WTC11 (cell line): Measurements from ENCODE around the gene CADM2. TPM values are rescaled to one million over a fixed set of nuclear protein-coding genes. Genes with fewer than 3 reads are reported as not detected.

Experiments used
- ATAC-seq: fragments of 200-7000 bp; cut with Tn5 transposase; 2 replicates; pipeline ENCODE4 v1.10.0; 2021; ENCODE audit warnings: mild to moderate bottlenecking, moderate library complexity
- CTCF ChIA-PET: fragments of 300-600 bp; sonication (Branson Sonifier 250); formaldehyde crosslinking; loops from one replicate; lab custom pipeline; 2021; ENCODE audit warnings: antibody characterized with exemption; lab: Charles Lee
- POLR2A ChIA-PET: fragments of 350-600 bp; sonication (Branson Sonifier 250); formaldehyde crosslinking; loops from one replicate; lab custom pipeline; 2021; ENCODE audit warnings: antibody characterized with exemption; lab: Charles Lee
- DNase-seq: peaks from one replicate; pipeline ENCODE4 v3.0.0; 2021; ENCODE audit warnings: low spot score
- H3K27ac Mint-ChIP-seq: 2 replicates; pipeline ENCODE4 v1.8.0; 2021; ENCODE audit warnings: mixed read lengths
- H3K27me3 Mint-ChIP-seq: 2 replicates; pipeline ENCODE4 v1.8.0; 2021; ENCODE audit warnings: low read depth, mild to moderate bottlenecking, moderate library complexity, mixed read lengths
- H3K36me3 Mint-ChIP-seq: 2 replicates; pipeline ENCODE4 v1.8.0; 2021; ENCODE audit warnings: mixed read lengths
- H3K4me1 Mint-ChIP-seq: 2 replicates; pipeline ENCODE4 v1.8.0; 2022; ENCODE audit warnings: mixed read lengths
- H3K4me3 Mint-ChIP-seq: 2 replicates; pipeline ENCODE4 v1.8.0; 2021; ENCODE audit warnings: mild to moderate bottlenecking, moderate library complexity, mixed read lengths
- H3K9me3 Mint-ChIP-seq: 2 replicates; pipeline ENCODE4 v1.8.0; 2021; ENCODE audit warnings: mixed read lengths
- CBFB ChIP-seq: sonication (generic); formaldehyde crosslinking; IDR thresholded peaks from 2 replicates; pipeline ENCODE4 v1.8.1; 2022; ENCODE audit warnings: mild to moderate bottlenecking, low read depth, missing genetic modification reagents
- ELF4 ChIP-seq: sonication (generic); formaldehyde crosslinking; IDR thresholded peaks from 2 replicates; pipeline ENCODE4 v1.8.1; 2022; ENCODE audit warnings: low read depth, mild to moderate bottlenecking, moderate library complexity, missing genetic modification reagents
- ETV6 ChIP-seq: sonication (generic); formaldehyde crosslinking; IDR thresholded peaks from 2 replicates; pipeline ENCODE4 v1.8.1; 2022; ENCODE audit warnings: mild to moderate bottlenecking, missing genetic modification reagents
- FOXK1 ChIP-seq: sonication (generic); formaldehyde crosslinking; IDR thresholded peaks from 2 replicates; pipeline ENCODE4 v1.8.0; 2022; ENCODE audit warnings: mild to moderate bottlenecking, moderate library complexity, missing genetic modification reagents
- HMGA2 ChIP-seq: fragments of 250-450 bp; sonication (Bioruptor Pico); IDR thresholded peaks from 2 replicates; pipeline ENCODE4 v1.4.0; 2021; ENCODE audit warnings: mild to moderate bottlenecking, moderate library complexity
- JUN ChIP-seq: sonication (generic); formaldehyde crosslinking; IDR thresholded peaks from 2 replicates; pipeline ENCODE4 v1.8.0; 2023; ENCODE audit warnings: mild to moderate bottlenecking, missing genetic modification reagents
- KAT7 ChIP-seq: sonication (generic); formaldehyde crosslinking; IDR thresholded peaks from 2 replicates; pipeline ENCODE4 v1.8.1; 2023; ENCODE audit warnings: missing genetic modification reagents, mild to moderate bottlenecking, borderline replicate concordance
- NR2C2 ChIP-seq: sonication (generic); formaldehyde crosslinking; IDR thresholded peaks from 2 replicates; pipeline ENCODE4 v1.8.0; 2022; ENCODE audit warnings: mild to moderate bottlenecking, missing genetic modification reagents
- PRRX2 ChIP-seq: fragments of 250-450 bp; sonication (Bioruptor Pico); IDR thresholded peaks from 2 replicates; pipeline ENCODE4 v1.8.0; 2021; ENCODE audit warnings: mild to moderate bottlenecking
- SMAD3 ChIP-seq: sonication (generic); formaldehyde crosslinking; IDR thresholded peaks from 2 replicates; pipeline ENCODE4 v1.8.0; 2022; ENCODE audit warnings: missing genetic modification reagents, mild to moderate bottlenecking, borderline replicate concordance
- SMAD4 ChIP-seq: sonication (generic); formaldehyde crosslinking; IDR thresholded peaks from 2 replicates; pipeline ENCODE4 v1.8.0; 2022; ENCODE audit warnings: mild to moderate bottlenecking, missing genetic modification reagents
- TEAD4 ChIP-seq: sonication (generic); formaldehyde crosslinking; IDR thresholded peaks from 2 replicates; pipeline ENCODE4 v1.8.0; 2022; ENCODE audit warnings: mild to moderate bottlenecking, missing genetic modification reagents
- ZNF263 ChIP-seq: sonication (generic); formaldehyde crosslinking; IDR thresholded peaks from 2 replicates; pipeline ENCODE4 v1.8.1; 2022; ENCODE audit warnings: low read depth, mild to moderate bottlenecking, moderate library complexity, missing genetic modification reagents
- ZNF317 ChIP-seq: sonication (generic); formaldehyde crosslinking; IDR thresholded peaks from 2 replicates; pipeline ENCODE4 v1.8.1; 2023; ENCODE audit warnings: low read depth, mild to moderate bottlenecking, moderate library complexity, missing genetic modification reagents, borderline replicate concordance
- total RNA-seq: library from RNA; stranded (reverse); gene quantifications from 3 replicates; pipeline ENCODE4 v1.2.3, GENCODE V29; 2021
- TF ChIP-seq, protein P1 (sequence below): fragments of 250-450 bp; sonication (Bioruptor Pico); conservative IDR thresholded peaks from 2 replicates; pipeline ENCODE4 v1.9.0; 2021; ENCODE audit warnings: mild to moderate bottlenecking
- TF ChIP-seq, protein P2 (sequence below): sonication (generic); formaldehyde crosslinking; IDR thresholded peaks from 2 replicates; pipeline ENCODE4 v1.8.1; 2022; ENCODE audit warnings: mild to moderate bottlenecking, missing genetic modification reagents, moderate library complexity, borderline replicate concordance
- TF ChIP-seq, protein P3 (sequence below): sonication (generic); formaldehyde crosslinking; IDR thresholded peaks from 2 replicates; pipeline ENCODE4 v1.8.1; 2023; ENCODE audit warnings: mild to moderate bottlenecking, missing genetic modification reagents
- TF ChIP-seq, protein P4 (sequence below): fragments of 250-450 bp; sonication (Bioruptor Pico); IDR thresholded peaks from 2 replicates; pipeline ENCODE4 v2.1.2; 2022; ENCODE audit warnings: mild to moderate bottlenecking, moderate library complexity
- TF ChIP-seq, protein P5 (sequence below): sonication (generic); formaldehyde crosslinking; conservative IDR thresholded peaks from 2 replicates; pipeline ENCODE4 v1.8.1; 2023; ENCODE audit warnings: mild to moderate bottlenecking, low read depth, missing genetic modification reagents, moderate library complexity
- TF ChIP-seq, protein P6 (sequence below): sonication (generic); formaldehyde crosslinking; IDR thresholded peaks from 2 replicates; pipeline ENCODE4 v1.8.1; 2023; ENCODE audit warnings: mild to moderate bottlenecking, missing genetic modification reagents, moderate library complexity
- TF ChIP-seq, protein P7 (sequence below): sonication (generic); formaldehyde crosslinking; IDR thresholded peaks from 2 replicates; pipeline ENCODE4 v1.8.0; 2022; ENCODE audit warnings: mild to moderate bottlenecking, missing genetic modification reagents

Gene CADM2
- total RNA-seq, 1 experiment from 2014 or later = 18.8 TPM

DNA sequence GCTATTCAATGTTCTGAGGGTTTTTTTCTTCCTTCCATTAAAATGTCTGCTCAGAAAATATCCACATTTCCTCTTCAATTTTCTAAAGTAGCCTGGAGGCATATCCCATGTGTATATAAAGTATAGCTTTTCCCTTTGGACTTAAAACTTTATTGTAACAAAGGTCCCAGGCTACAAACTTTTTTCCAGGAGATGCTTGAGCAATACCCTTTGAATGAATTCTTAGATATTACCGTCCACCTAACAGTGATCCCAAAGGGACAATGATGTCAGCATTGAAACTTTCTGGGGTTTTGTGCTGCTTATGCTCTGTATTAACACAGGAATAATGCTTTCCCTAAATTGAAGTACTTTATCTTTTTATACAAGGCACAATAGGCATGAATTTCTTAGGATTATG lies 525.2 kb downstream of the CADM2 start:
- TF ChIP-seq ZNF317 (CRISPR knock-in tag) = no peak
- TF ChIP-seq, protein P1, sequence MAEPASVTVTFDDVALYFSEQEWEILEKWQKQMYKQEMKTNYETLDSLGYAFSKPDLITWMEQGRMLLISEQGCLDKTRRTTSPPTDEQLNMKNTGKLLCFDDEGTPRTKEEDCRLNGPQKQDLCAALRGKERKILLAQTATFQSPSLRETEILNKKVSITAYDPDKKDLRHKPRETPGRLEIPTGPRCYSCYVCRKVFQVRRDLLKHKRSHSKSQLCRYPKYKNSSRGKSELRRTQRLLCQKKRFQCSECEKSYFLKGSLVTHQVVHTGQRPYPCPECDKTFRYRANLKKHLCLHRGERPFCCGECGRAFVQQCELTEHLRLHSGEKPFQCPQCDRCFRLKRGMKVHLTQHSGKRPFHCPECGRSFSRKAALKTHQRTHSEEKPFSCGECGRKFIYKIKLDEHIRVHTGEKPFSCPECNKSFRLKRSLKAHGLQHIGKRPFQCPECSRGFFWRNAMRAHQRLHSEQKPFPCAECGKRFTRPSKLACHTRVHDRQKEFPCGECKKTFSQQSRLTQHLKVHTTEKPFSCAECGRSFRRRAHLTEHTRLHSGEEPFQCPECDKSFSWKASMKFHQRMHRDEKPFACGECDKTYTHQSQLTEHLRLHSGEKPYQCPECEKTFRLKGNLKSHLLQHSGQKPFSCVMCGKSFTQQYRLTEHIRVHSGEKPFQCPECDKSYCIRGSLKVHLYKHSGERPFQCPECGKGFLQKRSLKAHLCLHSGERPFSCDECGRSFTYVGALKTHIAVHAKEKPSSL (CRISPR knock-in tag) = no peak
- no peak for TF ChIP-seq ELF4 (CRISPR knock-in tag)
- TF ChIP-seq JUN (CRISPR knock-in tag) = no peak
- TF ChIP-seq ETV6 (CRISPR knock-in tag) = no peak
- no peak for TF ChIP-seq SMAD3
- TF ChIP-seq, protein P2, sequence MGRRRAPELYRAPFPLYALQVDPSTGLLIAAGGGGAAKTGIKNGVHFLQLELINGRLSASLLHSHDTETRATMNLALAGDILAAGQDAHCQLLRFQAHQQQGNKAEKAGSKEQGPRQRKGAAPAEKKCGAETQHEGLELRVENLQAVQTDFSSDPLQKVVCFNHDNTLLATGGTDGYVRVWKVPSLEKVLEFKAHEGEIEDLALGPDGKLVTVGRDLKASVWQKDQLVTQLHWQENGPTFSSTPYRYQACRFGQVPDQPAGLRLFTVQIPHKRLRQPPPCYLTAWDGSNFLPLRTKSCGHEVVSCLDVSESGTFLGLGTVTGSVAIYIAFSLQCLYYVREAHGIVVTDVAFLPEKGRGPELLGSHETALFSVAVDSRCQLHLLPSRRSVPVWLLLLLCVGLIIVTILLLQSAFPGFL (CRISPR knock-in tag) = no peak
- TF ChIP-seq TEAD4 = no peak
- TF ChIP-seq NR2C2 (CRISPR knock-in tag) = no peak
- TF ChIP-seq, all 79 proteins: peak for 0
- Mint-ChIP-seq H3K4me1 (peaks cover 9% of the 10 kb centered on the region), H3K27me3 (no peaks in the 10 kb centered on the region), H3K4me3 (no peak overlapping the region), H3K36me3 (no peaks in the 10 kb centered on the region), H3K9me3 (no peaks in the 10 kb centered on the region), H3K27ac (no peak overlapping the region)
- DNase-seq (no peak), ATAC-seq (no peak)
- CTCF ChIA-PET = no interaction called here
- POLR2A ChIA-PET = no interaction called here

DNA sequence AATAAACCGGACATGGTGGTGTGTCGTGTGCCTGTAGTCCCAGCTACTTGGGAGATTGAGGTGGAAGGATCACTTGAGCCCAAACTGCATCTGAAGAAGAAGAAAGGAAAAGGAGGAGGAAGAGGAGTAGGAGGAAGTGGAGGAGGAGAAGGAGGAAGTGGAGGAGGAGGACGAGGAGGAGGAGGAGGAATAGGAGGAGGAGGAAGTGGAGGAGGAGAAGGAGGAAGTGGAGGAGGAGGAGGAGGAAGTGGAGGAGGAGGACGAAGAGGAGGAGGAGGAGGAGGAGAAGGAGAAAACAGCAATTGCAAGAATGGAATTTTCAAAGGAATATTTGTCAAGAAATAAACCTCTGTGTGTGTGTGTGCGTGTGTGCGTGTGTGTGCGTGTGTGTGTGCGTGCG lies 528.6 kb downstream of the CADM2 start:
- POLR2A ChIA-PET = no interaction called here
- CTCF ChIA-PET = no interaction called here
- Mint-ChIP-seq H3K9me3 (no peaks in the 10 kb centered on the region), H3K27me3 (no peaks in the 10 kb centered on the region), H3K4me1 (peaks cover 9% of the 10 kb centered on the region), H3K4me3 (no peak overlapping the region), H3K27ac (no peak overlapping the region), H3K36me3 (no peaks in the 10 kb centered on the region)
- DNase-seq = no peak
- ATAC-seq = no peak
- TF ChIP-seq SMAD3 (no peak), SMAD4 (CRISPR knock-in tag) (no peak), ZNF263 (no peak; the same call in 1 of the 2 replicates), PRRX2 (no peak), CBFB (CRISPR knock-in tag) (no peak), FOXK1 (no peak), HMGA2 (CRISPR knock-in tag) (no peak), KAT7 (CRISPR knock-in tag) (no peak)
- TF ChIP-seq, protein P3, sequence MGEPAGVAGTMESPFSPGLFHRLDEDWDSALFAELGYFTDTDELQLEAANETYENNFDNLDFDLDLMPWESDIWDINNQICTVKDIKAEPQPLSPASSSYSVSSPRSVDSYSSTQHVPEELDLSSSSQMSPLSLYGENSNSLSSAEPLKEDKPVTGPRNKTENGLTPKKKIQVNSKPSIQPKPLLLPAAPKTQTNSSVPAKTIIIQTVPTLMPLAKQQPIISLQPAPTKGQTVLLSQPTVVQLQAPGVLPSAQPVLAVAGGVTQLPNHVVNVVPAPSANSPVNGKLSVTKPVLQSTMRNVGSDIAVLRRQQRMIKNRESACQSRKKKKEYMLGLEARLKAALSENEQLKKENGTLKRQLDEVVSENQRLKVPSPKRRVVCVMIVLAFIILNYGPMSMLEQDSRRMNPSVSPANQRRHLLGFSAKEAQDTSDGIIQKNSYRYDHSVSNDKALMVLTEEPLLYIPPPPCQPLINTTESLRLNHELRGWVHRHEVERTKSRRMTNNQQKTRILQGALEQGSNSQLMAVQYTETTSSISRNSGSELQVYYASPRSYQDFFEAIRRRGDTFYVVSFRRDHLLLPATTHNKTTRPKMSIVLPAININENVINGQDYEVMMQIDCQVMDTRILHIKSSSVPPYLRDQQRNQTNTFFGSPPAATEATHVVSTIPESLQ = no peak
- TF ChIP-seq, protein P4, sequence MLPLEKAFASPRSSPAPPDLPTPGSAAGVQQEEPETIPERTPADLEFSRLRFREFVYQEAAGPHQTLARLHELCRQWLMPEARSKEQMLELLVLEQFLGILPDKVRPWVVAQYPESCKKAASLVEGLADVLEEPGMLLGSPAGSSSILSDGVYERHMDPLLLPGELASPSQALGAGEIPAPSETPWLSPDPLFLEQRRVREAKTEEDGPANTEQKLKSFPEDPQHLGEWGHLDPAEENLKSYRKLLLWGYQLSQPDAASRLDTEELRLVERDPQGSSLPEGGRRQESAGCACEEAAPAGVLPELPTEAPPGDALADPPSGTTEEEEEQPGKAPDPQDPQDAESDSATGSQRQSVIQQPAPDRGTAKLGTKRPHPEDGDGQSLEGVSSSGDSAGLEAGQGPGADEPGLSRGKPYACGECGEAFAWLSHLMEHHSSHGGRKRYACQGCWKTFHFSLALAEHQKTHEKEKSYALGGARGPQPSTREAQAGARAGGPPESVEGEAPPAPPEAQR (CRISPR knock-in tag) = no peak
- TF ChIP-seq, protein P5, sequence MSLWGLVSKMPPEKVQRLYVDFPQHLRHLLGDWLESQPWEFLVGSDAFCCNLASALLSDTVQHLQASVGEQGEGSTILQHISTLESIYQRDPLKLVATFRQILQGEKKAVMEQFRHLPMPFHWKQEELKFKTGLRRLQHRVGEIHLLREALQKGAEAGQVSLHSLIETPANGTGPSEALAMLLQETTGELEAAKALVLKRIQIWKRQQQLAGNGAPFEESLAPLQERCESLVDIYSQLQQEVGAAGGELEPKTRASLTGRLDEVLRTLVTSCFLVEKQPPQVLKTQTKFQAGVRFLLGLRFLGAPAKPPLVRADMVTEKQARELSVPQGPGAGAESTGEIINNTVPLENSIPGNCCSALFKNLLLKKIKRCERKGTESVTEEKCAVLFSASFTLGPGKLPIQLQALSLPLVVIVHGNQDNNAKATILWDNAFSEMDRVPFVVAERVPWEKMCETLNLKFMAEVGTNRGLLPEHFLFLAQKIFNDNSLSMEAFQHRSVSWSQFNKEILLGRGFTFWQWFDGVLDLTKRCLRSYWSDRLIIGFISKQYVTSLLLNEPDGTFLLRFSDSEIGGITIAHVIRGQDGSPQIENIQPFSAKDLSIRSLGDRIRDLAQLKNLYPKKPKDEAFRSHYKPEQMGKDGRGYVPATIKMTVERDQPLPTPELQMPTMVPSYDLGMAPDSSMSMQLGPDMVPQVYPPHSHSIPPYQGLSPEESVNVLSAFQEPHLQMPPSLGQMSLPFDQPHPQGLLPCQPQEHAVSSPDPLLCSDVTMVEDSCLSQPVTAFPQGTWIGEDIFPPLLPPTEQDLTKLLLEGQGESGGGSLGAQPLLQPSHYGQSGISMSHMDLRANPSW = no peak
- TF ChIP-seq, protein P6, sequence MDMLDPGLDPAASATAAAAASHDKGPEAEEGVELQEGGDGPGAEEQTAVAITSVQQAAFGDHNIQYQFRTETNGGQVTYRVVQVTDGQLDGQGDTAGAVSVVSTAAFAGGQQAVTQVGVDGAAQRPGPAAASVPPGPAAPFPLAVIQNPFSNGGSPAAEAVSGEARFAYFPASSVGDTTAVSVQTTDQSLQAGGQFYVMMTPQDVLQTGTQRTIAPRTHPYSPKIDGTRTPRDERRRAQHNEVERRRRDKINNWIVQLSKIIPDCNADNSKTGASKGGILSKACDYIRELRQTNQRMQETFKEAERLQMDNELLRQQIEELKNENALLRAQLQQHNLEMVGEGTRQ (CRISPR knock-in tag) = no peak
- TF ChIP-seq, protein P7, sequence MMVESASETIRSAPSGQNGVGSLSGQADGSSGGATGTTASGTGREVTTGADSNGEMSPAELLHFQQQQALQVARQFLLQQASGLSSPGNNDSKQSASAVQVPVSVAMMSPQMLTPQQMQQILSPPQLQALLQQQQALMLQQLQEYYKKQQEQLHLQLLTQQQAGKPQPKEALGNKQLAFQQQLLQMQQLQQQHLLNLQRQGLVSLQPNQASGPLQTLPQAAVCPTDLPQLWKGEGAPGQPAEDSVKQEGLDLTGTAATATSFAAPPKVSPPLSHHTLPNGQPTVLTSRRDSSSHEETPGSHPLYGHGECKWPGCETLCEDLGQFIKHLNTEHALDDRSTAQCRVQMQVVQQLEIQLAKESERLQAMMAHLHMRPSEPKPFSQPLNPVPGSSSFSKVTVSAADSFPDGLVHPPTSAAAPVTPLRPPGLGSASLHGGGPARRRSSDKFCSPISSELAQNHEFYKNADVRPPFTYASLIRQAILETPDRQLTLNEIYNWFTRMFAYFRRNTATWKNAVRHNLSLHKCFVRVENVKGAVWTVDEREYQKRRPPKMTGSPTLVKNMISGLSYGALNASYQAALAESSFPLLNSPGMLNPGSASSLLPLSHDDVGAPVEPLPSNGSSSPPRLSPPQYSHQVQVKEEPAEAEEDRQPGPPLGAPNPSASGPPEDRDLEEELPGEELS (CRISPR knock-in tag) = no peak
